GM12875 (cell line): ENCODE measurements around the gene OR10D3.

Experiments used
- H3K4me3 ChIP-seq: one replicate; pipeline ENCODE4 v1.5.1; 2011; ENCODE audit warnings: low read depth, low read length, control low read depth
- CTCF ChIP-seq: IDR thresholded peaks from 2 replicates; pipeline ENCODE4 v1.5.1; 2011; ENCODE audit warnings: low read depth, mild to moderate bottlenecking, control low read depth, inconsistent platforms, low read length, moderate library complexity, borderline replicate concordance; ENCODE audit not compliant: insufficient read depth

Gene OR10D3

GRCh38 chr11:124183068-124183467 is at the start of gene OR10D3:
TSS of gene OR10D3 (plus strand) at chr11:124183345. CDS start at chr11:124185270, 1,925 bp downstream.
- TF ChIP-seq CTCF = no peak
- H3K4me3 ChIP-seq = no peak within 1 kb of the TSS

GRCh38 chr11:124143034-124143433 is 40.1 kb upstream of the OR10D3 start:
- H3K4me3 ChIP-seq = no peak overlapping the region
- no peak for TF ChIP-seq CTCF

GRCh38 chr11:124147951-124148350 is 35.2 kb upstream of the OR10D3 start:
- TF ChIP-seq CTCF = no peak
- H3K4me3 ChIP-seq = no peak overlapping the region

- H3K4me3 ChIP-seq = no peak overlapping the region
- TF ChIP-seq CTCF = no peak
Measured at GRCh38 chr11:124150684-124151083, 32.5 kb upstream of the OR10D3 start.

- no peak overlapping the region for H3K4me3 ChIP-seq
- TF ChIP-seq CTCF = no peak
Measured at GRCh38 chr11:124152770-124153407, 30.3 kb upstream of the OR10D3 start.

- H3K4me3 ChIP-seq = no peak overlapping the region
- TF ChIP-seq CTCF = no peak
Measured at GRCh38 chr11:124153821-124154220, 29.3 kb upstream of the OR10D3 start.

GRCh38 chr11:124159481-124159880 is 23.7 kb upstream of the OR10D3 start:
- no peak for TF ChIP-seq CTCF
- no peak overlapping the region for H3K4me3 ChIP-seq
